Stromal cell of bone marrow (primary cell): ENCODE results near the gene DECR2.
A peak's percentile ranks its signal among the peaks of the same experiment; 100 is the strongest.

ENCODE experiments used
- DNase-seq: peaks from one replicate; pipeline ENCODE4 v3.0.0-alpha.2; 2012; ENCODE audit warnings: low read depth

DECR2 gene

DNA sequence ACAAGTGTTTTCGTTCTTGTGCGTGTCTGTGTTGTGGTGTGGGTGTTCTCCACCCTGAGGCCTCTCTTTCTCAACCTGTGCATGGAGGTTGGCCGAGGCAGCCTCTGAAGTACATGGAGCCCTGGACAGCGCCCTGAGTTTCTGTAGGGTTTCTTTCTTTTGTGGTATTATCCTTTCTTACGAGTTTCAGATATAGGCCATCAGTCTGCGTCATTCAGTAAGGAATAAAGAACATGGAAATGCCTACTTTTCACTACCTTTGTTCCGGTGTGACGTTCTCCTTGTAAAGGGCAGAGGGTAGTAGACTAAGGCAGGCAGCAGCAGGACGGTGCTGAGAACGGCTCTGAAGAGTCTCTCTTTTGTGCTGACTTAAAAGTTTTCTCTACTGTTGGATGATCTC lies 42.3 kb downstream of the DECR2 start:
- no peak for DNase-seq

- no peak for DNase-seq
Measured at GRCh38 chr16:445566-445965, 43.9 kb downstream of the DECR2 start.

GRCh38 chr16:450385-450784 lies 48.7 kb downstream of the DECR2 start:
- no peak for DNase-seq

DNA sequence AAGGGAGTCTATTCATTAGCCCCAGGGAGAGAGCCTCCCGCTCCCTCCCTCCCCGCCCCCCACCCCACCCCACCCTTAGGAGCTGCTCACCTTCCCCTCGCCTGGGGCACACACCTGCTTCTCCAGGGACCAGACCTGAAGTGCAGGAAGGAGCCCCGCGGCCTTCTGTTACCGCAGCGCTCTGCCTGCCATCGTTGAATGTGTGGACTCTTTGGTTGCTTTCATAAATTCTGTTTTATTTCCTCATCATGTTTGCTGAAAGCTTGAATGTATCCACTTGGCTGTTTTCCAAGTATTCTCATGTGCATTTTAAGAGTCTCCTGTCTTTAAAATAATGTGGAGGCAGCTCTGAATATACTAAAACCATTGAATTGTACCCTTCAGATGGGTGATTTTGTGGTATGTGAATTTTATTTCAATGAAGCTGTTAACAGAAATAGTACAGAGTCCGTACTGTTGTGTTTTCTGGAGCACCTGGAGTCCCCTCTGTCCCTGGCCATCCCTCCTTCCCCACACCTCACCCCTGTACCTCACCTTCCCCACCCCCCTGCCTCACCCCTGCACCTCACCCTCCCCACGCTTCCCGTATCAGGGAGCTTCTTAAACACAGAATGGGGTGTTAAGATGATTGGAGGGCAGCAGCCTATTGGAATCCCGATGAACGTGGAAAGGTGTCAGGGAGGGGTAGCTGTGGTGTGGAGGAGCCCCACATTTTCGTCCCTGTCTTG lies 49.3 kb downstream of the DECR2 start:
- DNase-seq, result no peak

- no peak for DNase-seq
Measured at GRCh38 chr16:454397-454940, 52.8 kb downstream of the DECR2 start.

- no peak for DNase-seq
Measured at GRCh38 chr16:455453-455852, 53.8 kb downstream of the DECR2 start.

DNA sequence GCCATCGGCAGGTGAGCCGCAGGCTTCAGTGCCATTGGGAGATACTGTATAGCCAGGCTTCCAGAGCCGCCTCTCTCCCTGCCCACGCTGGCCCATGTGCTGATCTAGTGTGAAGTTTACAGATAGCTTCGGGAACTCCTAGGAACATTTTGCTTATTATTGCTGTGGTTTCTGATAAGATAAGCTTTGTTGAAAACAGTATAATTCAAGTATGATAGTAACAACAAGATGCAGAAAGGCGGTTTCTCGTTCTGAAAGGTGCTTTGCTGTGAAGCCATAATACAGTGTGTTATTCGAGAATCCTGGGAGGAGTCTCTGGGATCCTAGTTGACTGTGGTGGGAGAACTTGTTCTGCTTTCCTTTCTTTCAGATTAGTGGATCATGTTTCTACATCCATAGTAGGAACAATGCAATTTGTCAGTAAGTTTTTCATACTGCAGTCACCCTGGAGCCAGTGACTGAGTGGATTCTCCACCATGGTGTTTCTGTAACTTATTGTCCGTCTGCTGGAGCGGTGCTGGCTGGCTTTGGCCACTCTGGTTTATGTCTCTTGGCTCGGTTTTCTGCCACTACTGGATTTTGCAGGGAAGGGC lies 55.3 kb downstream of the DECR2 start:
- DNase-seq, result peak; percentile 41

GRCh38 chr16:457732-458400 lies 56.2 kb downstream of the DECR2 start:
- no peak for DNase-seq

- no peak for DNase-seq
Measured at GRCh38 chr16:459761-460160, 58.1 kb downstream of the DECR2 start.

GRCh38 chr16:460787-461186 lies 59.1 kb downstream of the DECR2 start:
- no peak for DNase-seq
